Endothelial cell of umbilical vein (primary cell): Measurements from ENCODE around the gene SLC16A8. TPM values are rescaled to one million over a fixed set of nuclear protein-coding genes. Genes with fewer than 3 reads are reported as not detected.

ENCODE experiments used
- BruUV-seq: library from RNA; stranded (reverse); fragments of 400-500 nt; replicated peaks from 2 replicates; lab custom pipeline; 2021; lab: Mats Ljungman, UMichigan
- CTCF ChIA-PET: fragments of 300-600, 350-600 bp; sonication (Branson Sonifier 250); formaldehyde crosslinking; loops from one replicate; lab custom pipeline; 2021; ENCODE audit warnings: antibody characterized with exemption, inconsistent platforms; lab: Charles Lee
- POLR2A ChIA-PET: fragments of 300-600, 350-600 bp; sonication (Branson Sonifier 250); formaldehyde crosslinking; loops from one replicate; lab custom pipeline; 2021; ENCODE audit warnings: antibody characterized with exemption, inconsistent platforms; lab: Charles Lee
- DNase-seq: peaks from one replicate; pipeline ENCODE4 v3.0.0-alpha.2; 2011; ENCODE audit warnings: low read depth, low spot score
- FAIRE-seq: peaks from 2 replicates; lab custom pipeline; 2011; peaks lifted over from hg19 to GRCh38; lab: Jason Lieb, UNC
- H2AFZ ChIP-seq: 2 replicates; pipeline ENCODE4 v1.6.0; 2012; ENCODE audit warnings: low read depth, low read length, control low read depth, inconsistent platforms
- H3K27ac ChIP-seq: 2 replicates; pipeline ENCODE4 v1.5.1; 2011; ENCODE audit warnings: low read depth, mild to moderate bottlenecking, control low read depth, low read length, moderate library complexity; ENCODE audit not compliant: insufficient read depth
- H3K27me3 ChIP-seq, 2 experiments: 2 replicates each; pipeline versions ENCODE4 v1.6.0 to v1.6.1; 2011; ENCODE audit warnings: low read length in 2 of 2, mixed read lengths in 1 of 2; ENCODE audit not compliant: control insufficient read depth in 2 of 2, insufficient read depth in 2 of 2
- H3K36me3 ChIP-seq, 2 experiments: 2 replicates in 1 of 2; 3 replicates in 1 of 2; pipeline ENCODE4 v1.5.1; 2011; ENCODE audit warnings: low read length in 2 of 2, mild to moderate bottlenecking in 1 of 2, moderate library complexity in 1 of 2; ENCODE audit not compliant: control insufficient read depth in 2 of 2, insufficient read depth in 2 of 2; ENCODE audit errors: extremely low read depth in 1 of 2
- H3K4me1 ChIP-seq: 3 replicates; pipeline ENCODE4 v1.5.1; 2011; ENCODE audit warnings: mild to moderate bottlenecking, low read length; ENCODE audit not compliant: control insufficient read depth, insufficient read depth; ENCODE audit errors: extremely low read depth
- H3K4me2 ChIP-seq: 2 replicates; pipeline ENCODE4 v1.6.1; 2011; ENCODE audit warnings: low read length, control low read depth, mixed read lengths; ENCODE audit not compliant: insufficient read depth
- H3K4me3 ChIP-seq, 3 experiments: fragments of 200-600 bp in 1 of 3; sonication (generic), shearing (Covaris generic) in 1 of 3; replicated peaks in 1 of 3; 2 replicates each; pipeline ENCODE4 v1.5.1; 2011 to 2016; ENCODE audit warnings: control low read depth in 3 of 3, low read length in 3 of 3, mild to moderate bottlenecking in 2 of 3, inconsistent platforms in 1 of 3, low read depth in 1 of 3, moderate library complexity in 1 of 3; ENCODE audit not compliant: insufficient read depth in 1 of 3
- H3K79me2 ChIP-seq: 2 replicates; pipeline ENCODE4 v1.6.0; 2012; ENCODE audit warnings: low read length, inconsistent platforms; ENCODE audit not compliant: control insufficient read depth, insufficient read depth
- H3K9ac ChIP-seq: replicated peaks from 2 replicates; pipeline ENCODE3; 2011; ENCODE audit warnings: low read length, control low read depth; ENCODE audit not compliant: insufficient read depth; ENCODE audit errors: extremely low read depth
- H3K9me1 ChIP-seq: replicated peaks from 3 replicates; pipeline ENCODE4 v1.6.0; 2011; ENCODE audit warnings: mild to moderate bottlenecking, low read length; ENCODE audit not compliant: control insufficient read depth, insufficient read depth; ENCODE audit errors: extremely low read depth
- H3K9me3 ChIP-seq: replicated peaks from 2 replicates; pipeline ENCODE4 v1.5.1; 2012; ENCODE audit warnings: low read length, inconsistent platforms; ENCODE audit not compliant: control insufficient read depth, insufficient read depth
- H4K20me1 ChIP-seq: replicated peaks from 2 replicates; pipeline ENCODE3; 2011; ENCODE audit warnings: mild to moderate bottlenecking, low read length; ENCODE audit not compliant: control insufficient read depth, insufficient read depth; ENCODE audit errors: extremely low read depth
- CTCF ChIP-seq, 2 donors: IDR thresholded peaks; 1 replicate in 1 of 2; 2 replicates in 1 of 2; pipeline ENCODE4 v1.5.1; 2011; ENCODE audit warnings: low read length in 2 of 2, mild to moderate bottlenecking in 2 of 2, moderate library complexity in 2 of 2, control low read depth in 1 of 2, inconsistent platforms in 1 of 2, low read depth in 1 of 2; ENCODE audit not compliant: insufficient read depth in 1 of 2; ENCODE audit errors: extremely low read depth in 1 of 2
- EZH2 ChIP-seq: IDR thresholded peaks from 2 replicates; pipeline ENCODE4 v1.6.1; 2012; ENCODE audit warnings: borderline replicate concordance, low read depth, mild to moderate bottlenecking, moderate library complexity, low read length, inconsistent platforms; ENCODE audit not compliant: severe bottlenecking
- FOS ChIP-seq: IDR thresholded peaks from 2 replicates; pipeline ENCODE4 v1.6.1; 2011; ENCODE audit warnings: mild to moderate bottlenecking, low read length, moderate library complexity, borderline replicate concordance; ENCODE audit not compliant: insufficient read depth
- GATA2 ChIP-seq: IDR thresholded peaks from 2 replicates; pipeline ENCODE4 v1.7.0; 2011; ENCODE audit warnings: low read depth, mild to moderate bottlenecking, moderate library complexity, mixed read lengths, low read length; ENCODE audit not compliant: insufficient read length, insufficient read depth
- JUN ChIP-seq: IDR thresholded peaks from 2 replicates; pipeline ENCODE4 v1.6.1; 2011; ENCODE audit warnings: borderline replicate concordance, low read depth; ENCODE audit not compliant: insufficient read length, insufficient read depth
- MYC ChIP-seq: IDR thresholded peaks from one replicate; pipeline ENCODE4 v1.6.1; 2011; ENCODE audit warnings: mild to moderate bottlenecking, low read depth, low read length
- POLR2A ChIP-seq: IDR thresholded peaks from 2 replicates; pipeline ENCODE4 v1.6.1; 2012; ENCODE audit warnings: low read depth, mild to moderate bottlenecking, control low read depth, low read length
- POLR2AphosphoS5 ChIP-seq: IDR thresholded peaks from 2 replicates; pipeline ENCODE4 v1.6.1; 2012; ENCODE audit warnings: low read depth, mild to moderate bottlenecking, control low read depth, low read length, moderate library complexity; ENCODE audit not compliant: insufficient read depth
- dilution Hi-C: fragments of 300-500 bp; cut with MboI; formaldehyde crosslinking; loops from one replicate; pipeline ENCODE4 v1.15.0; 2019; ENCODE audit warnings: low sequenced_read_pairs; ENCODE audit not compliant: extremely low pct_ligation_motif_present
- intact Hi-C: fragments of 100-400 bp; cut with micrococcal nuclease; formaldehyde crosslinking; loops from one replicate; pipeline ENCODE4 v1.10.0; 2022
- polyA plus RNA-seq, 4 experiments: library from polyadenylated mRNA; depleted of rRNA in 3 of 4; stranded (reverse) in 3 of 4; unstranded in 1 of 4; fragments of >200 nt; gene quantifications; 2 replicates each; pipeline versions ENCODE4 v1.2.1 to v1.2.3, GENCODE V29; 2011 to 2012; ENCODE audit warnings: missing spikeins in 1 of 4
- total RNA-seq: library from RNA; stranded (reverse); gene quantifications from 2 replicates; pipeline ENCODE4 v1.2.3, GENCODE V29; 2021
- TF ChIP-seq, protein P1 (sequence below): IDR thresholded peaks from 2 replicates; pipeline ENCODE4 v1.6.1; 2011; ENCODE audit not compliant: insufficient read depth, insufficient read length

The SLC16A8 gene
- total and polyA plus RNA-seq, 2 donors (not counting 3 experiments of a cell fraction or from before 2014, with no cell fraction given), result 0.14 TPM; not detected in 1

DNA sequence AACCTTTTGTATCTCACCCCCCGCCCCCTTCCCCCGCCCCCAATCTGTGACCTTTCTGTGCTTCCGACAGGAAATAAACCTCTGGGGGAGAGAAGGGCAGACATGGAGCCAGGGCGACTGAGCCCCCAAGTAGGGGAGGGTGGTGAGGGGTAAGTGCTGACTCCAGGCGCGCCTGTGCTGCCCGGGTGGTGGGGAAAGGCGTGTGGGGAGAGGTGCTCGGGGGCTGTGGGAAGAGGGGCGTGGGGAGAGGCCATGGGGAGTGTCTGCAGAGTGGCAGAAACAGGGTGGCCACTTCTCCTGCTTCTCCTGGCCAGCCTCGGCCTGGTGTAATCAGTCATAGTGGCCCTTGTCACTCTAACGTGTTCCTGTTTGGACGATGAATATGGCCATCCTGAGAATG, 8.0 kb downstream of the SLC16A8 start:
- H3K4me3 ChIP-seq, result no peak overlapping the region
- H3K9me1 ChIP-seq, result no peaks in the 10 kb centered on the region
- ChIA-PET CTCF (no interaction called here), POLR2A (no interaction called here)
- peaks cover 0 to 6% of the 10 kb centered on the region in 2 experiments for H3K36me3 ChIP-seq
- DNase-seq (no peak), FAIRE-seq (no peak)
- no peak for TF ChIP-seq POLR2AphosphoS5
- TF ChIP-seq CTCF (IDR thresholded peaks at IDR 0.05; ENCODE audit: extremely low read depth in 1 of 2, insufficient read depth in 1 of 2, low read depth in 1 of 2, low read length in 2 of 2), result no peak
- TF ChIP-seq JUN, result no peak
- no peak for TF ChIP-seq FOS
- TF ChIP-seq, protein P1, sequence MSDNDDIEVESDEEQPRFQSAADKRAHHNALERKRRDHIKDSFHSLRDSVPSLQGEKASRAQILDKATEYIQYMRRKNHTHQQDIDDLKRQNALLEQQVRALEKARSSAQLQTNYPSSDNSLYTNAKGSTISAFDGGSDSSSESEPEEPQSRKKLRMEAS, result no peak
- TF ChIP-seq MYC, result no peak
- TF ChIP-seq POLR2A, result no peak
- TF ChIP-seq GATA2, result no peak
- TF ChIP-seq EZH2, result no peak
- H3K9me3 ChIP-seq, result no peaks in the 10 kb centered on the region
- H3K4me1 ChIP-seq, result no peaks in the 10 kb centered on the region
- H3K9ac ChIP-seq, result no peak overlapping the region
- BruUV-seq, result no TSS peak
- dilution Hi-C loops, result no loop called here
- no peak overlapping the region for H2AFZ ChIP-seq
- H3K27ac ChIP-seq, result no peak overlapping the region
- H3K79me2 ChIP-seq, result no peaks in the 10 kb centered on the region
- H3K27me3 ChIP-seq, result no peaks in the 10 kb centered on the region
- no peak overlapping the region for H3K4me2 ChIP-seq
- intact Hi-C loops, result no loop called here
- H4K20me1 ChIP-seq, result no peaks in the 10 kb centered on the region
